Neuron (in vitro differentiated cells): ENCODE data around the gene UBE4A.

Experiments used
- H2AFZ ChIP-seq: one replicate; pipeline ENCODE4 v1.6.1; 2013; ENCODE audit warnings: low read depth, mild to moderate bottlenecking, inconsistent platforms, low read length, moderate library complexity
- H3K27me3 ChIP-seq: one replicate; pipeline ENCODE4 v1.6.1; 2013; ENCODE audit warnings: low read length; ENCODE audit not compliant: insufficient read depth
- H3K36me3 ChIP-seq: one replicate; pipeline ENCODE4 v1.6.1; 2013; ENCODE audit warnings: low read length; ENCODE audit not compliant: insufficient read depth
- H3K4me1 ChIP-seq: one replicate; pipeline ENCODE4 v1.6.1; 2013; ENCODE audit warnings: low read length; ENCODE audit not compliant: insufficient read depth
- H3K4me3 ChIP-seq: 2 replicates; pipeline ENCODE4 v1.5.1; 2013; ENCODE audit warnings: mild to moderate bottlenecking, low read length, moderate library complexity
- H3K9me3 ChIP-seq: one replicate; pipeline ENCODE4 v1.6.1; 2013; ENCODE audit warnings: low read length

UBE4A gene

DNA sequence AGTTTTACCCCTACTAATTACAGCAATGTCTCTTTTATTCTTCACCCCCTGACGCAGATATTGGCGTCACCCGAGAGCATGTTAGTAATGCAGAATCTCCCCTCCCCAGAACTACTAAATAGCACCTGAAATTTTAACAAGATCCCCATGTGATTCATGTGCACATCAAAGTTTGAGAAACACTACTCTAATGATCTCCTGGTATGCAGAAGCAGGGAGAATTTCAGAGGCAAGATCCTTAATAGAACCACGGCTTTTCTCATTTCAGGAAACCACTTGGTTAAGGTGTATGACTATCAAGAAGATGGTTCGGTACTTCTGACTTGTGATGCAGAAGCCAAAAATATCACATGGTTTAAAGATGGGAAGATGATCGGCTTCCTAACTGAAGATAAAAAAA is 9.9 kb upstream of the UBE4A start:
- Histone ChIP-seq H3K4me3 (no peak overlapping the region), H3K4me1 (no peaks in the 10 kb centered on the region), H3K36me3 (no peaks in the 10 kb centered on the region), H3K9me3 (no peaks in the 10 kb centered on the region), H3K27me3 (peaks cover 19% of the 10 kb centered on the region), H2AFZ (no peak overlapping the region)

DNA sequence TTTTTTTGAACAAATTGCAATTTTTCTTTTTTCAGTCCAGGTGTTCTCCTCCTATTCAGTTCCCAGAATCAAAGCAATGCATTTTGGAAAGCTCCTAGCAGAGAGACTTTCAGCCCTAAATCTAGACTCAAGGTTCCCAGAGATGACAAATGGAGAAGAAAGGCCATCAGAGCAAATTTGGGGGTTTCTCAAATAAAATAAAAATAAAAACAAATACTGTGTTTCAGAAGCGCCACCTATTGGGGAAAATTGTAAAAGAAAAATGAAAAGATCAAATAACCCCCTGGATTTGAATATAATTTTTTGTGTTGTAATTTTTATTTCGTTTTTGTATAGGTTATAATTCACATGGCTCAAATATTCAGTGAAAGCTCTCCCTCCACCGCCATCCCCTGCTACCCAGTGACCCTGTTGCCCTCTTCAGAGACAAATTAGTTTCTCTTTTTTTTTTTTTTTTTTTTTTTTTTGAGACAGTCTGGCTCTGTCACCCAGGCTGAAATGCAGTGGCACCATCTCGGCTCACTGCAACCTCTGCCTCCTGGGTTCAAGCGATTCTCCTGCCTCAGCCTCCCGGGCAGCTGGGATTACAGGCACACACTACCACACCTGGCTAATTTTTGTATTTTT is 6.2 kb upstream of the UBE4A start:
- Histone ChIP-seq H3K9me3 (no peaks in the 10 kb centered on the region), H3K27me3 (peaks cover 19% of the 10 kb centered on the region), H3K4me3 (no peak overlapping the region), H3K36me3 (no peaks in the 10 kb centered on the region), H3K4me1 (no peaks in the 10 kb centered on the region), H2AFZ (no peak overlapping the region)

DNA sequence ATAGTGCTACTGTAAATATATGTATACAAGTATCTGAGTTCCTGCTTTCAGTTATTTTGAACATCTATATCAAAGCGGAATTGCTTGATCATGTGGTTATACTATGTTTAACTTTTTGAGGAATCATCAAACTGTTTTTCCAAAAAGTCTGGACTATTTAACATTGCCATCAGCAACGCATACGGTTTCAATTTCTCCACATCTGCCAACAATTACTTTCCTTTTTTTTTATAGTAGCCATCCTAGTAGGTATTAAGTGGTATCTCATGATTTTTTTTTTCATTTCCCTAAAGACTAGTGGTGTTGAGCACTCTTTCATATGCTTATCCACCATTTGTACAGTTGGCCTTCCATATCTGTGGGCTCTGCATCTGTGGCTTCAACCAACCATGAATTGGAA is 1.3 kb upstream of the UBE4A start:
- Histone ChIP-seq H3K4me3 (no peak overlapping the region), H3K27me3 (no peaks in the 10 kb centered on the region), H3K4me1 (peaks cover 5% of the 10 kb centered on the region), H2AFZ (no peak overlapping the region), H3K36me3 (no peaks in the 10 kb centered on the region), H3K9me3 (no peaks in the 10 kb centered on the region)

DNA sequence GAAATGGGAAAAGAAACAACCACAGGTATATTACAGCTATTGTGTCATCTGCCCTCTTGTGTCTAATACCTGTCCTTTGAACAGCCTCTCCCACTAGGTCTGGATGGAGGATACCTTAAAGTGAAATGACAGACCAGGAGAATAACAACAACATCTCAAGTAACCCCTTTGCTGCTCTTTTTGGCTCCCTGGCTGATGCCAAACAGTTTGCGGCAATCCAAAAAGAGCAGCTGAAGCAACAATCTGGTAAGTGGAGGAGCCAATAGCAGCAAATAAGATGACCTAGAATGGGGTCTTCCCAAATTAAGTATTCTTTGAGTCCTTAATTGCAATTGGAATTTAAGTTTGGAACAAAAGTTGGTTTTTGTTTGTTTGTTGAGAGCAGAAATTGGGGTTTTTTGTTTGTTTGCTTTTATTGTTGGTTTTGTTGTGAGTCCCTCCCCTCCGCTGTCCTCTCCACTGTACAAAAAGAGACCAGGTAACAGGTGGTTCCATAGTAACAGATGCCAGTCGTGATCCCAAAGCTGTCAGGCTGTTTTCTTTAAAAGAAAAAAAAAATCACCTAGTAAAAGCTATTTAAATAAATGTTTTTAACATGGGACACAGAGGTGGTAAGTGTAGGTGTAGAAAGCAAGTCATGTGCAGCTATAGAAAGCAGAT is 5.7 kb downstream of the UBE4A start:
- Histone ChIP-seq H3K9me3 (no peaks in the 10 kb centered on the region), H3K4me1 (peaks cover 2% of the 10 kb centered on the region), H2AFZ (no peak overlapping the region), H3K36me3 (peaks cover 34% of the 10 kb centered on the region), H3K4me3 (no peak overlapping the region), H3K27me3 (no peaks in the 10 kb centered on the region)

DNA sequence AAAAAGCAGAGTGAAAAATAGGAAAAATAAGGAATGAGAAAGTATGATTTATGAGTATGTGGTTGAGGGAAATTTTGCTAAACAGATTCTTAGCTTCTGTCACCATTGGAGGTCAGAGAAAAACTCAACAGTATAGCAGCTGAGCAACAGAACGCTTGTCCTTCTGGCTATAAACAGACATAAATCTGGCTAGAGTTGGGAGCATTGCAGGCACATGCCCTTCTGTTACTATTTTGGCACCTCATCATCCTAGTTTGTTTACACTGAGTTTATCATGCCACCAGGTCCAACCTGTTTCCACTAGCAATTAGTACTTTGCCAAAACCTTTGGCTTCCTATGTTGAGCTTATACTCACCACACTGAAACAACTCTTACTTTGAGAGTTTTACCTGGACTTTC is 6.9 kb downstream of the UBE4A start:
- H3K4me3 ChIP-seq, result no peak overlapping the region
- peaks cover 43% of the 10 kb centered on the region for H3K36me3 ChIP-seq
- no peaks in the 10 kb centered on the region for H3K27me3 ChIP-seq
- H3K4me1 ChIP-seq, result no peaks in the 10 kb centered on the region
- no peak overlapping the region for H2AFZ ChIP-seq
- H3K9me3 ChIP-seq, result no peaks in the 10 kb centered on the region

DNA sequence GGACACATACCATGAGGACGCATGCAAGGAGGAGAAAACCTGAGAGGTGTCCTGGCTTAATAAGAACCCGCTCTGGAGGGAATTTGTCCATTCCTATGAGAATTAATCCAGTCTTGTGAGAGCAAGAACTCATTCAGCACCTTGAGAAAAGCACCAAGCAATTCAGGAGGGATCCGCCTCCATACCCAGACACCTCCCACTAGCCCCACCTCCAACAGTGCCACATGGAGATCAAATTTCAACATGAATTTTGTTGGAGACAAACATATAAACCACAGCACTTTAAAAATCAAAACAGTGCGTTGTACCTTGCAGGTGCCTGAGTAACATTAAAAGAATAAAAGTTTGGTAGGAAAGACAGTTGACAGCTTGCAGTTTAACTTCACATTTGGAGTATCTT is 11.4 kb downstream of the UBE4A start:
- Histone ChIP-seq H3K27me3 (no peaks in the 10 kb centered on the region), H2AFZ (no peak overlapping the region), H3K4me1 (no peaks in the 10 kb centered on the region), H3K4me3 (no peak overlapping the region), H3K9me3 (no peaks in the 10 kb centered on the region), H3K36me3 (peaks cover 72% of the 10 kb centered on the region)

DNA sequence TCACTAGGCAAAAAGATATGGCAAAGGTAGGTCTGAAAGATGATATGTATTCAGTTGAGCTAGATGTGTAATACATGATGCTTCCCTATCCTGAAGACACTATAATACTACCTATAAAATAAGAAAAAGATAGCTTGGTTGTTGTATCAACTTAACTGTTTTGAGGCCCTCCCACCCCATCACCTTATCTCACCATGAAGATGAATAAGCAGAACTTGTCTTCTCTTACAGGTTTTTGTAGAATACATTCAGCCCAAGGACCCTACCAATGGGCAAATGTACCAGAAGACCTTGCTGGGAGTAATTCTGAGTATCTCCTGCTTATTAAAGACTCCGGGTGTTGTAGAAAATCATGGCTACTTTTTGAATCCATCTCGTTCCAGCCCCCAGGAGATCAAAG is 13.9 kb downstream of the UBE4A start:
- no peaks in the 10 kb centered on the region for H3K4me1 ChIP-seq
- H3K36me3 ChIP-seq, result peaks cover 76% of the 10 kb centered on the region
- no peak overlapping the region for H3K4me3 ChIP-seq
- no peaks in the 10 kb centered on the region for H3K27me3 ChIP-seq
- no peak overlapping the region for H2AFZ ChIP-seq
- H3K9me3 ChIP-seq, result no peaks in the 10 kb centered on the region

DNA sequence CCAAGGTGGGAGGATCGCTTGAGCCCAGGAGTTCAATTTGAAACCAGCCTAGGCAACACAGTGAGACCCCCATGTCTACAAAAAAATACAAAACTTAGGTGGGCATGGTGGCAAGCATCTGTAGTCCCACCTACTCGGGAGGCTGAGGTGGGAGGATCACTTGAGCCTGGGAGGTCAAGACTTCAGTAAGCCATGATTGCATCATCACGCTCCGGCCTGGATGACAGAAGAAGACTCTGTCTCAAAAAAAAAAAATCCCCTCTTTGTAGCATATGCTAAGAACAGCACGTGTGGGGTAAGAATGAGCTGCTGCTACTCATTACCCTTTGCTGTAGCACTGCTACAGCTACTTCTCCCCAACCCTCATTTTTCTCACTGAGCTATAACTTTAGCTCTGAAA is 14.5 kb downstream of the UBE4A start:
- H2AFZ ChIP-seq, result no peak overlapping the region
- H3K4me1 ChIP-seq, result no peaks in the 10 kb centered on the region
- H3K4me3 ChIP-seq, result no peak overlapping the region
- peaks cover 76% of the 10 kb centered on the region for H3K36me3 ChIP-seq
- no peaks in the 10 kb centered on the region for H3K9me3 ChIP-seq
- no peaks in the 10 kb centered on the region for H3K27me3 ChIP-seq

DNA sequence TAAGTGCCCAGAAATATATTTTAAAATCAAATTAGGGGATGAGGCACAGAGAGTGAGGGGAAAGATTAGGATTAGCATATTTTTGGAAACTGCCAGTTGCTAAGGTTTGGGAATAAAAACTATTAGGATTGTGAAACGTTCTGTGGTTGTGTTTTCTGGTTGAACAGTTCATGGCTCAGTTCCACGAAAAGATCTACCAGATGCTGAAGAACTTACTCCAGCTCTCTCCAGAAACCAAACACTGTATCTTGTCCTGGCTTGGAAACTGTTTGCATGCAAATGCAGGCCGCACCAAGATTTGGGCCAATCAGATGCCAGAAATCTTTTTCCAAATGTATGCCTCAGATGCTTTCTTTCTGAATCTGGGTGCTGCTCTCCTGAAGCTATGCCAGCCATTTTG is 15.3 kb downstream of the UBE4A start:
- no peaks in the 10 kb centered on the region for H3K27me3 ChIP-seq
- peaks cover 77% of the 10 kb centered on the region for H3K36me3 ChIP-seq
- no peak overlapping the region for H2AFZ ChIP-seq

DNA sequence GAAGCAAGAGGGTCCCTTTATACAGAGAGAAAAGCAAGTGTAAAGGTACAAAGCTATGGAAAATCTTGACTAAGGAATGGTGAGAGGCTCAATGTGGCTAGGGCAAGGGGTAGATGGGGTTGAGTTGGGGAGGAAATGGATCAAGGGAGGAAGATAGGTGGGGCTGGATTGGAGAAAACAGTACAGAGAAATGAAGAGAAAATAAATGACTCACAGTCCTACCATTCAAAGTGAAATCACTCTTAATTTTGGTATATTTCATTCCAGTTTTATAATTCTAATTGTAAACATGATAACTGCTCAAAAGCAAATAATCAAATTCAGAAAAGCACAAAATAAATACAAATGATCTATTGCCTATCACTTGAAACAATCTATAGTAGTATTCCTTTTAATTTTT is 16.6 kb downstream of the UBE4A start:
- Histone ChIP-seq H3K4me3 (no peak overlapping the region), H3K4me1 (no peaks in the 10 kb centered on the region), H3K9me3 (no peaks in the 10 kb centered on the region), H2AFZ (no peak overlapping the region), H3K36me3 (peaks cover 81% of the 10 kb centered on the region), H3K27me3 (no peaks in the 10 kb centered on the region)

More for the DNA sequence above, 15.3 kb downstream of the UBE4A start:
- H3K9me3 ChIP-seq, result no peaks in the 10 kb centered on the region
- H3K4me3 ChIP-seq, result no peak overlapping the region
- no peaks in the 10 kb centered on the region for H3K4me1 ChIP-seq

DNA sequence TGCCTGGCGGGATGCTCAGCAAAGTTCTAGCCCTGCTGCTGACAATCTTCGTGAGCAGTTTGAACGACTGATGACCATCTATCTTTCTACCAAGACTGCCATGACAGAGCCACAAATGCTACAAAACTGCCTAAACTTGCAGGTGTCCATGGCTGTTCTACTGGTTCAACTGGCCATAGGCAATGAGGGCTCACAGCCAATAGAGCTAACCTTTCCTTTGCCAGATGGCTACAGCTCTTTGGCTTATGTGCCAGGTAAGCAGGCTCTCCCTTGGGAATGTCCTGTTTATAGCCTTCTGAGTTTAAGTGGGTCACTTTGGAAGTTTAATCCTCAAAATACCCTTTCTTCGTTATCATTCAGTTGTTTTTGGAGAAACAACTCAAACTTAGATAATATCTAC is 20.1 kb downstream of the UBE4A start:
- Histone ChIP-seq H3K36me3 (peaks cover 82% of the 10 kb centered on the region), H2AFZ (no peak overlapping the region), H3K4me1 (no peaks in the 10 kb centered on the region), H3K4me3 (no peak overlapping the region), H3K9me3 (no peaks in the 10 kb centered on the region), H3K27me3 (no peaks in the 10 kb centered on the region)

DNA sequence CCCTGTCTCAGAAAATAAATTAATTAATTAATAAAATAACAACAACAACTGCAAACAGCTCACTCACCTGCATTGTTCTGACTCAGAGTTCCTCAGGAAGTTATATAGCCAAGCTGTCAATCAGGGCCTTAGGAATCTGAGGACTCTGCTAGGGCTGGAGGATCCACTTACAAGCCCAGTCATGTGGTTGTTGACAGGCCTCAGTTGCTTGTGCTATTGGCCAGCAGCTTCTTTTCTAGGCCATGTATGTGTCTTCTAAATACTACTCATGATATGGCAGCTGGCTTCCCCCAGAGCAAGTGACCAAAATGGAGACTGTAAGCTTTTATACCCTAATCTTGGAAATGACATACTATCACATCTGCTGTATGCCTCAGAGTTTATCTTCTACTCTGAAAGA is 21.2 kb downstream of the UBE4A start:
- H3K36me3 ChIP-seq, result peaks cover 84% of the 10 kb centered on the region
- H3K9me3 ChIP-seq, result no peaks in the 10 kb centered on the region
- no peaks in the 10 kb centered on the region for H3K27me3 ChIP-seq
- no peak overlapping the region for H2AFZ ChIP-seq
- H3K4me1 ChIP-seq, result no peaks in the 10 kb centered on the region
- no peak overlapping the region for H3K4me3 ChIP-seq

DNA sequence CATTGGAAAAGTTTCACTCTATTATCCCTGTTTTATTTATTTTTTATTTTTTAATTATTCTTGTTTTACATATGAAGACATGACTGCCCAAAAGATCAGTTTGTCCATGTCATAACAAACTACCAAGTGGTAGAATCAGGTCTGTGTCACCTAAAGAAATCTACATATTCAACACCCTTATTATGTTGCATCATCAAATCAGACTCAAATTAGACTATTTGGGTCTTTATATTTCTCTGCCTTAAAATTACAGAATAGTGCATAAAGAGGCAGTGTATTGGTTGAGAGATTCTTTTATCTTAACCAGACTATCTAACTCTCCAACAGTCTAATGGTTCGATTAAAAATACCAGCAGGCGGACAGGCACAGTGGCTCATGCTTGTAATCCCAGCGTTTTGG is 23.6 kb downstream of the UBE4A start:
- Histone ChIP-seq H3K36me3 (peaks cover 95% of the 10 kb centered on the region), H2AFZ (no peak overlapping the region), H3K4me3 (no peak overlapping the region), H3K4me1 (no peaks in the 10 kb centered on the region), H3K9me3 (no peaks in the 10 kb centered on the region), H3K27me3 (no peaks in the 10 kb centered on the region)

DNA sequence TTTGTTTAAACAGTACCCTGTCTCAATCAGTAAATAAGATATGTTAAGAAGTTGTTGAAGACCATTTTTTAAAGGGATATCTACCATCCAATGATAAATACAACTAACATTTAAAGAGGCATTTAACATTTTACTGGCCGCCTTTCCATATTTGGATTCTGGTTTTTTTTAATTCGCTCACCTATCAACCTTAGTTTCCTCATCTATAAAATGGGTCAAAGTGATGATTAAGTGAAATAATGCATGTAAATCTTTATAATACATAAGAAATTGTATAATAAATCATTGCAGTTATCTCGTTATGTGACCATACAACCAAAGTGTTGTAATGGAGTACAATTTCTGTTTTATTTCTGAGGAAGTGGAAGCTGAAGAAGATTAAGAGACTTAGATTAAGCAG is 24.3 kb downstream of the UBE4A start:
- Histone ChIP-seq H3K4me1 (no peaks in the 10 kb centered on the region), H3K27me3 (no peaks in the 10 kb centered on the region), H3K9me3 (no peaks in the 10 kb centered on the region), H2AFZ (no peak overlapping the region), H3K4me3 (no peak overlapping the region), H3K36me3 (peaks cover 94% of the 10 kb centered on the region)
